SK-N-SH (cell line): ENCODE results near the gene CAV1.

Experiments used
- TCF12 ChIP-seq: IDR thresholded peaks from 2 replicates; pipeline ENCODE4 v1.4.0; 2012
- YY1 ChIP-seq: IDR thresholded peaks from 2 replicates; pipeline ENCODE4 v1.4.0; 2012; ENCODE audit warnings: low read depth, mild to moderate bottlenecking
- TF ChIP-seq, protein P1 (sequence below): IDR thresholded peaks from 2 replicates; pipeline ENCODE4 v1.6.1; 2012; ENCODE audit warnings: mild to moderate bottlenecking, low read depth, low read length, moderate library complexity
- TF ChIP-seq, protein P2 (sequence below): fragments of 200-600 bp; sonication (generic); IDR thresholded peaks from 2 replicates; pipeline ENCODE4 v1.6.1; 2017; ENCODE audit warnings: antibody characterized with exemption, mild to moderate bottlenecking, moderate library complexity

DNA sequence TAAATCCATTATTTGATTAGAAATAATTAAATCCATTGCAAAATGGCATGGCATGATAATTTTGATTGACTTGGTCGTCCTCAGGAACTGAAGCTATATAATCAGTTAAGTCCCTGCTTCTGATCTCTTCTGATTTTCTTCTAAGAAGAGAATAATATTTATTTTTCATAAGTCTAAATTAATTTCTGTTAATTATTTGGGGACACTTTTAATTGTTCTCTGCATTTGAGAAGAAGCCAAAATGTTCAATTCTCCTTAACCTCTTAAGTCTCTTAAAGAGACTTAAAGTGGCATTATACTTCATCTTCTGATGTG, 67.2 kb downstream of the CAV1 start:
- TF ChIP-seq YY1 = no peak
- TF ChIP-seq, protein P1, sequence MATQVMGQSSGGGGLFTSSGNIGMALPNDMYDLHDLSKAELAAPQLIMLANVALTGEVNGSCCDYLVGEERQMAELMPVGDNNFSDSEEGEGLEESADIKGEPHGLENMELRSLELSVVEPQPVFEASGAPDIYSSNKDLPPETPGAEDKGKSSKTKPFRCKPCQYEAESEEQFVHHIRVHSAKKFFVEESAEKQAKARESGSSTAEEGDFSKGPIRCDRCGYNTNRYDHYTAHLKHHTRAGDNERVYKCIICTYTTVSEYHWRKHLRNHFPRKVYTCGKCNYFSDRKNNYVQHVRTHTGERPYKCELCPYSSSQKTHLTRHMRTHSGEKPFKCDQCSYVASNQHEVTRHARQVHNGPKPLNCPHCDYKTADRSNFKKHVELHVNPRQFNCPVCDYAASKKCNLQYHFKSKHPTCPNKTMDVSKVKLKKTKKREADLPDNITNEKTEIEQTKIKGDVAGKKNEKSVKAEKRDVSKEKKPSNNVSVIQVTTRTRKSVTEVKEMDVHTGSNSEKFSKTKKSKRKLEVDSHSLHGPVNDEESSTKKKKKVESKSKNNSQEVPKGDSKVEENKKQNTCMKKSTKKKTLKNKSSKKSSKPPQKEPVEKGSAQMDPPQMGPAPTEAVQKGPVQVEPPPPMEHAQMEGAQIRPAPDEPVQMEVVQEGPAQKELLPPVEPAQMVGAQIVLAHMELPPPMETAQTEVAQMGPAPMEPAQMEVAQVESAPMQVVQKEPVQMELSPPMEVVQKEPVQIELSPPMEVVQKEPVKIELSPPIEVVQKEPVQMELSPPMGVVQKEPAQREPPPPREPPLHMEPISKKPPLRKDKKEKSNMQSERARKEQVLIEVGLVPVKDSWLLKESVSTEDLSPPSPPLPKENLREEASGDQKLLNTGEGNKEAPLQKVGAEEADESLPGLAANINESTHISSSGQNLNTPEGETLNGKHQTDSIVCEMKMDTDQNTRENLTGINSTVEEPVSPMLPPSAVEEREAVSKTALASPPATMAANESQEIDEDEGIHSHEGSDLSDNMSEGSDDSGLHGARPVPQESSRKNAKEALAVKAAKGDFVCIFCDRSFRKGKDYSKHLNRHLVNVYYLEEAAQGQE = no peak
- TF ChIP-seq, protein P2, sequence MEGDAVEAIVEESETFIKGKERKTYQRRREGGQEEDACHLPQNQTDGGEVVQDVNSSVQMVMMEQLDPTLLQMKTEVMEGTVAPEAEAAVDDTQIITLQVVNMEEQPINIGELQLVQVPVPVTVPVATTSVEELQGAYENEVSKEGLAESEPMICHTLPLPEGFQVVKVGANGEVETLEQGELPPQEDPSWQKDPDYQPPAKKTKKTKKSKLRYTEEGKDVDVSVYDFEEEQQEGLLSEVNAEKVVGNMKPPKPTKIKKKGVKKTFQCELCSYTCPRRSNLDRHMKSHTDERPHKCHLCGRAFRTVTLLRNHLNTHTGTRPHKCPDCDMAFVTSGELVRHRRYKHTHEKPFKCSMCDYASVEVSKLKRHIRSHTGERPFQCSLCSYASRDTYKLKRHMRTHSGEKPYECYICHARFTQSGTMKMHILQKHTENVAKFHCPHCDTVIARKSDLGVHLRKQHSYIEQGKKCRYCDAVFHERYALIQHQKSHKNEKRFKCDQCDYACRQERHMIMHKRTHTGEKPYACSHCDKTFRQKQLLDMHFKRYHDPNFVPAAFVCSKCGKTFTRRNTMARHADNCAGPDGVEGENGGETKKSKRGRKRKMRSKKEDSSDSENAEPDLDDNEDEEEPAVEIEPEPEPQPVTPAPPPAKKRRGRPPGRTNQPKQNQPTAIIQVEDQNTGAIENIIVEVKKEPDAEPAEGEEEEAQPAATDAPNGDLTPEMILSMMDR = no peak; the same call in 1 of the 2 replicates
- no peak for TF ChIP-seq TCF12
